ENCODE results near the gene PPP5C. TPM values are rescaled to one million over a fixed set of nuclear protein-coding genes. Genes with fewer than 3 reads are reported as not detected.
A peak's percentile ranks its signal among the peaks of the same experiment; 100 is the strongest.

Gene PPP5C, protein sequence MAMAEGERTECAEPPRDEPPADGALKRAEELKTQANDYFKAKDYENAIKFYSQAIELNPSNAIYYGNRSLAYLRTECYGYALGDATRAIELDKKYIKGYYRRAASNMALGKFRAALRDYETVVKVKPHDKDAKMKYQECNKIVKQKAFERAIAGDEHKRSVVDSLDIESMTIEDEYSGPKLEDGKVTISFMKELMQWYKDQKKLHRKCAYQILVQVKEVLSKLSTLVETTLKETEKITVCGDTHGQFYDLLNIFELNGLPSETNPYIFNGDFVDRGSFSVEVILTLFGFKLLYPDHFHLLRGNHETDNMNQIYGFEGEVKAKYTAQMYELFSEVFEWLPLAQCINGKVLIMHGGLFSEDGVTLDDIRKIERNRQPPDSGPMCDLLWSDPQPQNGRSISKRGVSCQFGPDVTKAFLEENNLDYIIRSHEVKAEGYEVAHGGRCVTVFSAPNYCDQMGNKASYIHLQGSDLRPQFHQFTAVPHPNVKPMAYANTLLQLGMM
- 10 to 100 TPM; 55.3 to 71.6 (median 59.4) TPM for total RNA-seq
- long read RNA-seq, donor 1, transcript PPP5C-201 (13 exons, 2,109 nt) = major isoform, 71 of 93 reads
- long read RNA-seq, donor 1, partial matches to known transcripts = 4 of 93 reads
- long read RNA-seq, donor 1, other reads (novel, unspliced or antisense) = 15 of 93 reads
- long read RNA-seq, donor 2, transcript PPP5C-201 (13 exons, 2,109 nt) = major isoform, 50 of 61 reads
- long read RNA-seq, donor 2, partial matches to known transcripts = 3 of 61 reads
- long read RNA-seq, donor 2, other reads (novel, unspliced or antisense) = 4 of 61 reads

DNA sequence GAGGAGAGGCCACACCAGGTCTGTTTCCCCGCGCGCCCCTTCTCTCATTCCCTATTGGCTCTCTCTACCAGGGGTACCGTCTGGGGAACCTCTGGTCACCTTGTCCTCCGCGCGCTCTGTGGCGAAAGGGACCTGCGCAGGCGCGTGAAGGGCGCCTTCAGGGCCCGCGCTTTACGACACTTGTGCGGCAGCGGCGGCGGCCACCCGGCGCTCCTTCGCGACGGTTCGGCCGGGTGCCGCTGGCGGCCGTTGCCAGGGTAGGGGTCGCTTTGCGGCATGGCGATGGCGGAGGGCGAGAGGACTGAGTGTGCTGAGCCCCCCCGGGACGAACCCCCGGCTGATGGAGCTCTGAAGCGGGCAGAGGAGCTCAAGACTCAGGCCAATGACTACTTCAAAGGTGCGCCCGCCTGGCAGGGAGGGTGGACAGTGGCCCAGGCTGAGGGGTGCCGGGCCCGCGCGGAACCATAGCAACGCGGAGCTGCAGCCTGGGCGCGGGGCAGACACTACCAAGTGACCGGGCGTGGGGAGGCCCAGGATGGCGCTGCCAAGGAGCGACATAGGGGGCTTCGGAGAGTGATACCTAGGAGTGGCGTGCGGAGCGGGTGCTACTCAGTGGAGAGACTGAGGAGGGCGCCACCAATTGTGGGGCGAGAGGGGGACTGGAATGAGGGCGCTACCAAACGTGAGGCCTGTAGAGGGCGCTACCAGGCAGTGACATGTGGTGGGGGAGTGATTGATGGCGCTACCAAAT, at the start of gene PPP5C:
PPP5C (plus strand) TSS at position 267 of the 751 bp plus-strand sequence; CDS start at position 277, 10 bp downstream.
- intact Hi-C loops (cut with DNase I, micrococcal nuclease) = no loop called here
- no peaks in the 10 kb centered on the region for H3K36me3 ChIP-seq (ENCODE audit: low read depth)
- TF ChIP-seq, protein P1, sequence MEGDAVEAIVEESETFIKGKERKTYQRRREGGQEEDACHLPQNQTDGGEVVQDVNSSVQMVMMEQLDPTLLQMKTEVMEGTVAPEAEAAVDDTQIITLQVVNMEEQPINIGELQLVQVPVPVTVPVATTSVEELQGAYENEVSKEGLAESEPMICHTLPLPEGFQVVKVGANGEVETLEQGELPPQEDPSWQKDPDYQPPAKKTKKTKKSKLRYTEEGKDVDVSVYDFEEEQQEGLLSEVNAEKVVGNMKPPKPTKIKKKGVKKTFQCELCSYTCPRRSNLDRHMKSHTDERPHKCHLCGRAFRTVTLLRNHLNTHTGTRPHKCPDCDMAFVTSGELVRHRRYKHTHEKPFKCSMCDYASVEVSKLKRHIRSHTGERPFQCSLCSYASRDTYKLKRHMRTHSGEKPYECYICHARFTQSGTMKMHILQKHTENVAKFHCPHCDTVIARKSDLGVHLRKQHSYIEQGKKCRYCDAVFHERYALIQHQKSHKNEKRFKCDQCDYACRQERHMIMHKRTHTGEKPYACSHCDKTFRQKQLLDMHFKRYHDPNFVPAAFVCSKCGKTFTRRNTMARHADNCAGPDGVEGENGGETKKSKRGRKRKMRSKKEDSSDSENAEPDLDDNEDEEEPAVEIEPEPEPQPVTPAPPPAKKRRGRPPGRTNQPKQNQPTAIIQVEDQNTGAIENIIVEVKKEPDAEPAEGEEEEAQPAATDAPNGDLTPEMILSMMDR (IDR thresholded peaks at IDR 0.05) = peak; percentile 63
- H3K4me3 ChIP-seq = peak within 1 kb of the TSS; percentile 82
- peak; percentile 91 for ATAC-seq
- peaks cover 42% of the 10 kb centered on the region for H3K4me1 ChIP-seq (ENCODE audit: low read depth)
- H3K9me3 ChIP-seq = no peaks in the 10 kb centered on the region
- DNase-seq = peak; percentile 91 to 95 (median 95)

DNA sequence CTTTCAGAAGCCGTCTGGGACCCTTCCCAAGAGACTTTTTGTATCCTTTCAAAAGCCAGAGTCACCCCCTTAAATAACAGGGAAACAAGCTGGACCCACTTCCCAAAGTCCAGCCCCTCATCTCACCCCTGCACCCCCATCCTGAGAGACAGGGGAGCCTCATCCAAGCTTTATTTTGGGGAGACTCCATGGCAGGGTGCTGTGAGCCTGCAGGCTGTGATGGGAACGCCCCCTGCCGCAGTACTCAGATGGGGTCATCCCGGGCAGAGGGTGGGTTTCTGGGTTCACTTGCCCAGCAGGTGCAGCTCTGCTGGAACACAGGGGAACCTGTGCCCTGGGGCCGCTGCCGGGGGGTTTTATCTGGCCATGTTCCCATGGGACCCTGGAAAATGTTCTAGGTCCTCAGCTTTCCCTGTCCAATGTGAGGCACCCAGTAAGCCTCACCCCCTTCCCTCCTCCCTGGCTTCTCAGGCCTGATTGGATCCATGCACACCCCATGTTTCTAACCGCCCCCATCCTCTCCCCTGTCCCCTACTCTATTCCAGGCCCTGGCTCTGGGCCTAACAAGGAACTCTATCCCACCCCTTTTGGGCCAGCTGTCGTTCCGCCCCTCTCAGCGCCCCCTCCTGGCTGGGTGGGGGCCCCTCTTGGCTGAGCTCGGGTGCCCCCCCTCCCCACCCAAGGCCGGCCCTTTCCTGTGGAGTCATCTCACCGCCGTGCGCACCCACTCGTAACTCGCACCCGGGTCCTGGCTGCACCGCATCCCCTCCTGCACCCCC, 49.0 kb upstream of the PPP5C start:
- H3K4me3 ChIP-seq = no peak overlapping the region
- DNase-seq (peak; percentile 43 to 73 (median 73)), ATAC-seq (no peak)
- H3K36me3 ChIP-seq (ENCODE audit: low read depth) = no peaks in the 10 kb centered on the region
- peaks cover 47% of the 10 kb centered on the region for H3K4me1 ChIP-seq (ENCODE audit: low read depth)
- H3K9me3 ChIP-seq = no peaks in the 10 kb centered on the region
- intact Hi-C loops (cut with DNase I, micrococcal nuclease) = no loop called here
- TF ChIP-seq, protein P1 (IDR thresholded peaks at IDR 0.05) = no peak

DNA sequence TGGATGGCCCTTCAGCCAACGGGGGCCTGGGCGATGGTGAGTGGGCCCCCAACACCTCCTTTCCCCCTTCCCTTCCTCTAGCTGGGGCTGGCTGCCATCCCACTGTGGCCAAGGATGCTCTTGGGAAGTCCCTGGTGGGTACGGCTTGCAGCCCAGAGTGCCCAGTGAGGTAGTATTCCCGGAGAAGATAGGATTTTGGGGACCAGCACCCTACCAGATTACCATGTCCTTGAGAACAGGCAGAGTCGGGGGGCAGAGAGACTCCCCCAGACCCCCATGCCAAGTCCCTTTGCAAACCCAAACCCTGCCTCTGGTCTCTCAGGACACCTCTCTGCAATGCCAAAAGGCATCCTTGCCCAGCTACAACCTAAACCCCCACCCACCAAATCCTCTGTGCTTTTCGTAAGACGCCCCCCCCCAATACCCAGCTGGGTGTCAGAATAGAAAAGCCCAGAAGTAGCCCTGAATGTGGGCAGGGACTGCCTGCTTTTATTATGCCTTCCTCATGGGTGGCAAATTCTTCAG, 48.3 kb upstream of the PPP5C start:
- Histone ChIP-seq H3K4me3 (no peak overlapping the region), H3K4me1 (ENCODE audit: low read depth) (peaks cover 54% of the 10 kb centered on the region), H3K36me3 (ENCODE audit: low read depth) (no peaks in the 10 kb centered on the region), H3K9me3 (no peaks in the 10 kb centered on the region)
- intact Hi-C loops (cut with DNase I, micrococcal nuclease) = no loop called here
- ATAC-seq (no peak), DNase-seq (no peak)
- TF ChIP-seq, protein P1 (IDR thresholded peaks at IDR 0.05) = no peak

DNA sequence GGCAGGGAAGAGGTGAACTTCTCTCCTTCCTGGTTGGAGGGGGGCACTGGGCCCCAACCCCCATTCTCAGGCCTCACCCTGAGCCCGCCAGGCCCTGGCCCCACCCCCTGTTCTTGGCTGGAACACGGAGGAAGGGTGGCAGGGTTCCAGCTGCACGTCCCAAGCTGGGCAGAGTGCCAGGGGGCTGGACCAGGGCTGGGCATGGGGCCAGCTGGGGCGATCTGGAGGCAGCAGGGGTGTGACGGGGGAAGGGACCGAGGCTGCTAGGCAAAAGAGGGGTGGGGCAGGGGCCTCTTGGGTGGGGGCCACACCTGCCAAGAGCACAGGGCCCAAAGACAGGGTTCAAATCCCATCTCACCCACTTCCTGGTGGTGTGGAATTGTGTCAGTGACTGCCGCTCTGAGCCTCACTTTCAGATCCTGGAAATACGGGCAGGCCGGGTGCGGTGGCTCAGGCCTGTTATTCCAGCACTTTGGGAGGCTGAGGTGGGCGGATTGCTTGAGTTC, 47.8 kb upstream of the PPP5C start:
- intact Hi-C loops (cut with DNase I, micrococcal nuclease) = no loop called here
- Histone ChIP-seq H3K4me1 (ENCODE audit: low read depth) (peaks cover 55% of the 10 kb centered on the region), H3K36me3 (ENCODE audit: low read depth) (no peaks in the 10 kb centered on the region), H3K4me3 (no peak overlapping the region), H3K9me3 (no peaks in the 10 kb centered on the region)
- peak; percentile 96 to 100 (median 97) for DNase-seq
- peak; percentile 80 for ATAC-seq
- TF ChIP-seq, protein P1 (IDR thresholded peaks at IDR 0.05) = no peak

All from mucosa of descending colon (tissue), 3 donors.